Measurements from ENCODE around the gene CENPP. TPM values are rescaled to one million over a fixed set of nuclear protein-coding genes. Genes with fewer than 3 reads are reported as not detected.

Gene CENPP
- total RNA-seq, 1 experiment from 2014 or later, result 8.3 TPM

- Histone ChIP-seq H3K9me2 (replicated peaks; ENCODE audit: low read length) (no peaks in the 10 kb centered on the region), H3K4me1 (ENCODE audit: insufficient read depth, low read length) (no peaks in the 10 kb centered on the region), H3K36me3 (ENCODE audit: low read depth, low read length) (peaks cover 47% of the 10 kb centered on the region), H3K27ac (ENCODE audit: low read length) (no peak overlapping the region), H3K4me3 (ENCODE audit: low read length) (no peak overlapping the region), H3K27me3 (ENCODE audit: low read length) (no peaks in the 10 kb centered on the region), H4K20me1 (ENCODE audit: low read length) (no peaks in the 10 kb centered on the region), H3K79me2 (ENCODE audit: low read length) (peaks cover 6% of the 10 kb centered on the region; the same call in 1 of the 2 replicates), H3F3A (ENCODE audit: low read length, unreplicated experiment) (no peaks in the 10 kb centered on the region), H3K4me2 (ENCODE audit: low read length) (no peak overlapping the region), H3K9ac (ENCODE audit: low read length) (no peak overlapping the region), H3K9me3 (ENCODE audit: low read length) (no peaks in the 10 kb centered on the region), H2AFZ (ENCODE audit: low read length) (no peak overlapping the region)
- no peak for ATAC-seq
- intact Hi-C loops (cut with micrococcal nuclease), result no loop called here
- DNase-seq, result no peak
- ChIA-PET POLR2A (ENCODE audit: unreplicated experiment) (no interaction called here), CTCF (no interaction called here)
- TF ChIP-seq CTCF (conservative IDR thresholded peaks at IDR 0.05; ENCODE audit: low read depth, low read length) (no peak), EZH2 (IDR thresholded peaks at IDR 0.05; ENCODE audit: low read length, unreplicated experiment) (no peak), EZH2phosphoT487 (IDR thresholded peaks at IDR 0.05; ENCODE audit: borderline replicate concordance, low read length) (no peak)
- BruUV-seq (replicated peaks), result no TSS peak
Measured at GRCh38 chr9:92313624-92314012, 12.1 kb upstream of the CENPP start.

GRCh38 chr9:92315456-92315855 is 10.3 kb upstream of the CENPP start:
- H4K20me1 ChIP-seq (ENCODE audit: low read length), result no peaks in the 10 kb centered on the region
- CTCF ChIA-PET, result no interaction called here
- H3K27ac ChIP-seq (ENCODE audit: low read length), result no peak overlapping the region
- no peak overlapping the region for H2AFZ ChIP-seq (ENCODE audit: low read length)
- no peak overlapping the region for H3K4me3 ChIP-seq (ENCODE audit: low read length)
- POLR2A ChIA-PET (ENCODE audit: unreplicated experiment), result no interaction called here
- H3K9me2 ChIP-seq (replicated peaks; ENCODE audit: low read length), result no peaks in the 10 kb centered on the region
- intact Hi-C loops (cut with micrococcal nuclease), result no loop called here
- H3K4me1 ChIP-seq (ENCODE audit: insufficient read depth, low read length), result no peaks in the 10 kb centered on the region
- peaks cover 6% of the 10 kb centered on the region; the same call in 1 of the 2 replicates for H3K79me2 ChIP-seq (ENCODE audit: low read length)
- H3K9me3 ChIP-seq (ENCODE audit: low read length), result no peaks in the 10 kb centered on the region
- no peak overlapping the region for H3K4me2 ChIP-seq (ENCODE audit: low read length)
- peaks cover 38% of the 10 kb centered on the region for H3K36me3 ChIP-seq (ENCODE audit: low read depth, low read length)
- DNase-seq (no peak), ATAC-seq (no peak)
- no peaks in the 10 kb centered on the region for H3F3A ChIP-seq (ENCODE audit: low read length, unreplicated experiment)
- H3K9ac ChIP-seq (ENCODE audit: low read length), result no peak overlapping the region
- no peaks in the 10 kb centered on the region for H3K27me3 ChIP-seq (ENCODE audit: low read length)
- BruUV-seq (replicated peaks), result TSS peak; percentile 15
- TF ChIP-seq EZH2 (IDR thresholded peaks at IDR 0.05; ENCODE audit: low read length, unreplicated experiment) (no peak), EZH2phosphoT487 (IDR thresholded peaks at IDR 0.05; ENCODE audit: borderline replicate concordance, low read length) (no peak), CTCF (conservative IDR thresholded peaks at IDR 0.05; ENCODE audit: low read depth, low read length) (no peak)

- peaks cover 46% of the 10 kb centered on the region for H3K79me2 ChIP-seq (ENCODE audit: low read length)
- TF ChIP-seq CTCF (conservative IDR thresholded peaks at IDR 0.05; ENCODE audit: low read depth, low read length), result no peak
- TF ChIP-seq EZH2 (IDR thresholded peaks at IDR 0.05; ENCODE audit: low read length, unreplicated experiment), result no peak
- no peak for TF ChIP-seq EZH2phosphoT487 (IDR thresholded peaks at IDR 0.05; ENCODE audit: borderline replicate concordance, low read length)
- DNase-seq (no peak), ATAC-seq (no peak)
- no TSS peak for BruUV-seq (replicated peaks)
- peaks cover 4% of the 10 kb centered on the region; the same call in 1 of the 2 replicates for H3K36me3 ChIP-seq (ENCODE audit: low read depth, low read length)
- H3K9me2 ChIP-seq (replicated peaks; ENCODE audit: low read length), result no peaks in the 10 kb centered on the region
- no peaks in the 10 kb centered on the region for H3K9me3 ChIP-seq (ENCODE audit: low read length)
- intact Hi-C loops (cut with micrococcal nuclease), result no loop called here
- no peaks in the 10 kb centered on the region for H4K20me1 ChIP-seq (ENCODE audit: low read length)
- no peak overlapping the region for H2AFZ ChIP-seq (ENCODE audit: low read length)
- no peaks in the 10 kb centered on the region for H3K27me3 ChIP-seq (ENCODE audit: low read length)
- H3K4me1 ChIP-seq (ENCODE audit: insufficient read depth, low read length), result peaks cover 10% of the 10 kb centered on the region; the same call in 1 of the 2 replicates
- H3K4me2 ChIP-seq (ENCODE audit: low read length), result peak overlapping the region; percentile 91
- peak overlapping the region; percentile 97 for H3K9ac ChIP-seq (ENCODE audit: low read length)
- ChIA-PET POLR2A (ENCODE audit: unreplicated experiment) (no interaction called here), CTCF (no interaction called here)
- no peaks in the 10 kb centered on the region for H3F3A ChIP-seq (ENCODE audit: low read length, unreplicated experiment)
- H3K27ac ChIP-seq (ENCODE audit: low read length), result no peak overlapping the region
- H3K4me3 ChIP-seq (ENCODE audit: low read length), result peak overlapping the region; percentile 79
Measured at GRCh38 chr9:92324431-92324830, 1.3 kb upstream of the CENPP start.

Measured in PC-3 (cell line).